Activated CD4-positive, alpha-beta T cell treated with anti-CD3 and anti-CD28 coated beads, Interleukin-2, amount 50 U/mL, for 4 hours (primary cell): ENCODE data around the gene AOC2.
"Not testable (repeated sequence)": the region's sequence is repeated elsewhere in the genome, so short reads cannot be mapped to it uniquely, and the experiment has no call there.

Experiments used
- DNase-seq, 2 experiments: peaks; one replicate each; pipeline ENCODE4 v3.0.0-alpha.2; 2020

The AOC2 gene

DNA sequence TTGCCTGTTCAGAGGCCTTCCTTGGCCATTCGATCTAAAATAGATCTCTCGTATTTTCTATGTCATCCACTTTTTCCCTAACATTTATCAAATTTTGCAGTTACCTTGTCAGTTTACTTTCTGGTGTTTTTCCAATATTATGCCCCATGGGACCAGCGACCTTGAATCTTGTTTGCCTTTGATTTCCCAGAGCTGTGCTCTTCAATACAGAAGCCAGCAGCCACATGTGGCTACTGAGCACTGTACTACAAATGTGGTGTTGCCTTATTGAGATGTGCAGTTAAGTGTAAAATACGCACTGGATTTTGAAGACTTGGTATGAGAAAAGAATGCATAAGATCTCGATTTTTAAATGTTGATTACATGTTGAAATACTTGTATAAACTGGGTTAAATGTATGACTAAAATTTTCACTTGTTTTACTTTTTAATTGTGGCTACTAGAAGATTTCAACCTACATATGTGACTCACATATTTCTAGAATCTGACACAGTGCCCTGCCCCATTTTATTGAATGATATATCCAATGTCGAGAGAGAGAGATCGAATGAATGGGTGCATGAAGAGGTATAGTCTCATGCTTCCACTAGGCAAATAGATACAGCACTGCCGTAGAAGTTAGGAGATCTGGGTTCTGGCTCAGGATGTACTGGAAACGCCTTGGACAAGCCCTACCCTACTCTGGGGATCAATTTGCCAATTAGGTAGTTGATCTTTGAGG is 12.0 kb upstream of the AOC2 start:
- no peak for DNase-seq

DNA sequence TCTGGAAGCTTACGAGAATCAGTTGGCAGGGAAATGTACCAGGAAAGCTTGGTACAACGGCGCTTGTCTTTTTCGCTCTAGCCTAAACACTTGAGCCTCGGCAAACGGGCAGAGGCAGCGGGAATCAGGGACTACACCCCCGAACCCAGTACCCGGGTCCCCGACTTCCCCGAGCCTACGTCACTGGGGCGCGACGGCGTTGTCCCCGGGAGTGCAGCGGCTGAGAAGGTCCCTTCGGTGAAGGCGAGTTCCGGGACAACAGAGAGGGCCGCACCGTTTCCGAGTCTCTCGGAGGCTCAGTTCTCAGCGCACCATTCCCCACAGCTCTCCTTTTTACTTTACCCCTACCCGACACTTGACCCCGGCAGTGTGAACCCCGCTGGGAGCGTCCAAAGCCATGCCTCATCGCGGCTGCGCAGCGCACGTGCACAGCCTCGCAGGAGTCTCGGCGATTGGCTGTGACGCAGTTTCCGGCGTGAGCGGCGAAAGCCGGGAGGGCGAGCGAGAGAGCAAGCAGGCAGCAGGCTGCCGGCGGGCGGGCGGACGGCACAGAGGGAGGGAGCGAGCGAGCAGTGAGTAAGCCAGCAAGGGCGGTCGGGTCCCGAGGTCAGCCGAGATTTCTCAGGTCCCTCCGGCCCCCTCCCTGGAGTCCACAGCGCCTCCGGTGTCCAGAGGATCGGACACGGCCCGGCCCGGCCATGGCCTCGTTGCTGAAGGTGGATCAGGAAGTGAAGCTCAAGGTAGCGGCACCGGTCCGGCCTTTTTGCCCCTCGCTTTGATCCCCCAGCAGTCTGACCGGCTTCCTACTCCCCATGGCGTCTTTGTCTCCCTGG is 11.2 kb upstream of the AOC2 start, which contains the start of gene PSME3:
PSME3 (plus strand) TSS at position 464 of the 833 bp plus-strand sequence; CDS start at position 699, 235 bp downstream.
- peak; percentile 85 to 88 for DNase-seq

DNA sequence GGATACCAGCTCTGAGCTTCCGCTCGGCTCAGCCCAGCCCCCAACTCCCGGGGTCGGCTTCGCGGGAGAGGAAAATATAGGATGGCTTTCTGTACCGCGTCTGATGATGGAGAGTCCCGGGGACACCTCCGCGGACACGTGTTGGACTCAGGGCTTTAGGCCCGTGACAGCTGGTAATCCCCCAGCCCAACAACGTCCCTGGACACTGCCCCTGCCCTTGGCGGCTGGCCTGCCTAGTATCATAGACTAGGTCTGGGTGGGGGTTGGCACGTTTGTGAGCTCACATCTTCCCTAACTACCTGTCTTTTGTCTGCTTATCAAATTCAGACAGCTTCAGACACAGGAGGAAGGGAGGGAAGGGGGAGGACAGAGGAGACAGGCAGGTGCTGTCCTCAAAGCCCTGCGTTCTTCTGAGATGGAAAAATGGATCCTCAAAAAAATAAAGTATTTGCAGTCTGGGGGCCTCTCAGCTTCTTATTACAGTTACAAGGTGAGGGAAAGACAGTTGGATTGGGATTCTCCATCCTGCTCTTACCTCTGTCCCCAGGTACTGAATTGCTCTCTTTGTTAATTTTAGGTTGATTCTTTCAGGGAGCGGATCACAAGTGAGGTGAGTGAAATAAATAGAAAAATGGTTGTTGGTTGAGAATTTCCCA is 10.5 kb upstream of the AOC2 start:
- DNase-seq: no peak

DNA sequence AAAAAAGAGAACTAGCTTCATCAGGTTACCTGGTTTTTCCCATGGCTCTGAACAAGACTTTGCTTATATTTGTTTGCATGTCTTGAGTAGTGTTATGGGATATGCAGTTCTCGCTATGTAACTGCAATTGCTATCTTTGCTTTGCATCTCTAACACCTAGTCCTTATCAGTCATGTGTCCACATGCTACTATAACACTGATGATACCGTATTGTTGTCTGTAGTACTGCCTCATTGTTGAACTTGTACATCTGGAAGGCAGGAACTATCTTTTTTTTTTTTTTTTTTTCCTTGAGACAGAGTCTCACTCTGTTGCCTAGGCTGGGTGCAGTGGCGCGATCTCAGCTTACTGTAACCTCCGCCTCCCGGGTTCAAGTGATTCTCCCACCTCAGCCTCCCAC is 8.6 kb upstream of the AOC2 start:
- DNase-seq: no peak

DNA sequence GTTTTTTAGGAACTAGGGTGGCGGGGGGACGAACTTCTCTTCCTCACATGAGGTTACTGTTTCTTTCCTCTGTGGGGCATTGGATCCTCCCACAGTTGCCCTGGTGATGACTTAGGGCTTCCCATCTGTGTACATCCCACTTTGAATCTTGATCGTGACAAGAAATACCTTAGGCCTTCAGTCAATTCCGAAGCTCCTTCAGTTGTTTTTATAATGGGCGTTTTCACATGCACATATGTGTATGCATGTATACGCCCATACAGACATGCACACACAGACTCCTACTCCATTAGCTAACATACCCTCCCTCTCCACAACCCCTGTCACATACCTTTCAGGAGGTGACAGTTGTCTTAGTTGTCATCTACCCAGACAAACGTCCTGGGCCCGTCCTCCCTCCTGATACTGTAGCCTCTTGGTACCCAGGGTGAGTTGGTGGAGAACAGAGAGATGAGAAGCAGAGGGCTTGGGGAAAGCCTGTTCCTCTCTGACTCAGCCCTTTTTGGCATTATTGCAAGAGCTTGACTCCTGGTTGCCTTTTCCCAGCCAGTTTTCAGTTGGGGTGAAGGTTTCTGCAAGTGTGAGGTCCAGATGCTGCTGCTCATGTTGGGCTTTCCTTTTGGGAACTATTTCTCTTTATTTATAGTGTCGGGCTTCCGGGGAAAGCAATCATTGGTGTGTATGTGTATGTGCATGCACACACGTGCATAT is 2.2 kb upstream of the AOC2 start:
- DNase-seq: no peak

DNA sequence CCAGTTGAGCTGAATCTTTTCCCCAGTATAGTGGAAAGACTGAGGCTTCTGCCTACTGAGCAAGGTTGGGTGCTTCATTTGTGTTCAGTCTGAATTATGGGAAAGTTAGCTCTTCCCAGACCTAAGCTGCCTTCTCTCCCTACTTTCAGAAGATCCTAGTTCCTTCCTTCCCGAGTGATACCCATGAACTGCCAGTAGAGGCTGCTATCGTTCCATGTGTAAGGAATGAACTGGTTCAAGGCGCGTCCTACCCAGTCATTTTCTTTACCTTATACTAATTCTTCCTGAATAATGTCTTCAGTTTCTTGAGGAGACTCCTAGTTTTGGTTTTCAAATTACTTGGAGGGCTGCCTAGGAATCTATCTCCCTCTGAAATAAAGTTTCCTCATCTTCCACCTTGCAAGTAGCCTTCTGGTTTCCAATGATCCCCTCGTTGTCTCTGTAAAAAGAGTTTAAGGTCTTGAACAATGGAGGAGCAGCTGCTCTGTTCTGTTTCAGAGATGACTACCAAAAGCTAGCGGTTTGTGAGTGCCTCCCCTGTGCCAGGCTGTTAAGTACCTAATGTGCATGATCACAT is 934 bp upstream of the AOC2 start:
- DNase-seq: no peak

DNA sequence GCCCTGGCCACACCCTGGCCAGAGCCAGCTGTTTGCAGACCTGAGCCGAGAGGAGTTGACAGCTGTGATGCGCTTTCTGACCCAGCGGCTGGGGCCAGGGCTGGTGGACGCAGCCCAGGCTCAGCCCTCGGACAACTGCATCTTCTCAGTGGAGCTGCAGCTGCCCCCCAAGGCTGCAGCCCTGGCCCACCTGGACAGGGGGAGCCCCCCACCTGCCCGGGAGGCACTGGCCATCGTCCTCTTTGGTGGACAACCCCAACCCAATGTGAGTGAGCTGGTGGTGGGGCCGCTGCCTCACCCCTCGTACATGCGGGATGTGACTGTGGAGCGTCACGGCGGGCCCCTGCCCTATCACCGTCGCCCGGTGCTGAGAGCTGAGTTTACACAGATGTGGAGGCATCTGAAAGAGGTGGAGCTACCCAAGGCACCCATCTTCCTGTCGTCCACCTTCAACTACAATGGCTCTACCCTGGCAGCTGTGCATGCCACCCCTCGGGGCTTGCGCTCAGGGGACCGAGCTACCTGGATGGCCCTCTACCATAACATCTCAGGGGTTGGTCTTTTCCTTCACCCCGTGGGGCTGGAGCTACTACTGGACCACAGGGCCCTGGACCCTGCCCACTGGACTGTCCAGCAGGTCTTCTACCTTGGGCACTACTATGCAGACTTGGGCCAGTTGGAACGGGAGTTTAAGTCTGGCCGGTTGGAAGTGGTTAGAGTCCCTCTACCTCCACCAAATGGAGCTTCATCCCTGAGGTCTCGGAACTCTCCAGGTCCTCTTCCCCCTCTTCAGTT is 578 bp downstream of the AOC2 start:
- no peak for DNase-seq

DNA sequence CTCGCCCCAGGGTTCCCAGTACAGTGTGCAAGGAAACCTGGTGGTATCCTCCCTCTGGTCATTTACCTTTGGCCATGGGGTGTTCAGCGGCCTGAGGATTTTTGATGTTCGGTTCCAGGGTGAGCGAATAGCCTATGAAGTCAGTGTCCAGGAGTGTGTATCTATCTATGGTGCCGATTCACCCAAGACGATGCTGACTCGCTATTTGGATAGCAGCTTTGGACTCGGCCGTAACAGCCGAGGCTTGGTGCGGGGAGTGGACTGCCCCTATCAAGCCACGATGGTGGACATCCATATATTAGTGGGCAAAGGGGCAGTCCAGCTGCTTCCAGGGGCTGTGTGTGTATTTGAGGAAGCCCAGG is 1.2 kb downstream of the AOC2 start:
- DNase-seq: no peak

DNA sequence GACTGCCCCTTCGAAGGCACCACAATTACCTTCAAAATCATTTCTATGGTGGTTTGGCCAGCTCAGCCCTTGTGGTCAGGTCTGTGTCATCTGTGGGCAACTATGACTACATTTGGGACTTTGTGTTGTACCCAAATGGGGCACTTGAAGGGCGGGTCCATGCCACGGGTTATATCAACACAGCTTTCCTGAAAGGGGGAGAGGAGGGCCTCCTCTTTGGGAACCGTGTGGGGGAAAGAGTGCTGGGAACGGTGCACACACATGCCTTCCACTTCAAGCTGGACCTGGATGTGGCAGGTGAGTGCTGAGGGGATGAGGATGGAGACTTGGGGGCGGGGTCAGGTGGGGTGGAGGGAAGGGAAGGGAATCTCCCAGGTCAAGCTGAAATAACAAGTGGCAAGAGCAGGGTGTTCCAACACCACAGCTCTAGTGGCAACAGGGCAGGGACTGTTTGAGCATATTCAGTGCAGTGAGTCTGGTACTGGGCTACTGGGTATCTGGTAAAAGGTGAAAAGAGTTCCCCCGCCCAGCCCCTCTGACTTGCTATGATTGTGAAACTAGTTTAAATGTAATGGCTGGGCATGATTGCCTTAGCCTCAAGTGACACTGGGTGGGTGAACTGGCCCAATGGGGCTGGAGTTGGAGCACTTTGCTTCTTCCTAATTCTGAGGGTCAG is 1.7 kb downstream of the AOC2 start:
- DNase-seq: no peak

DNA sequence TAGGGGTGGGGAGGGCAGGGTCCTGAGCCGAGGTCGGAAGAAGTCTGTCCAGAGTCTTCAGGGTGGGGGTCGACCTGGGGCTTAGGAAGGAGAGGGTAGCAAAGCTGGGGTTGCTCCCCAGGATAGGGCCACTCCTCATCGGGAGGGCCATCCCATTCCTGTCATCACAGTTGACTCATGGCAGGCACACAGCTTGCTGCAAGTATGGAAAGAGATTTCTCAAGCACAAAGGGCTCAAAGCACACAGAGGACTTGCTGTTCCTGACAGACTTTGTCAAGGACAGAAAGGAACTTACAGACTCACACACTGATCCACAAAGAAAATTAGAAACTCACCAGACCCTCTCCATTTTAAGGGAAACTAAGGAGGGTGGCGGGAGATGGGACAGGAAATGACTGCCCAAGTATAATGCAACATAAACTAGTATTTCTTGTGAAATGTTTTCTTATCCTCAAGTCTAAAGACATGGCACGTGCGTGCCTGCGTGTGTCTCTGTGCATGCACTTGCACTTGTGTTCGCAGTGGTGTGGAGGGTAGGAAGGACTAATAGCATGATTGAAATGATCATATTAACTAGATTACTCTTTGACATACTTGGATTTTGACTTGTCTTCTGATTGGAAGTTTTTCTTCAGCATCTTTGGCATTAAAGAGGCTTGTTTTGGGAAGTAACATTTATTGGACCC is 2.4 kb downstream of the AOC2 start:
- DNase-seq: no peak

DNA sequence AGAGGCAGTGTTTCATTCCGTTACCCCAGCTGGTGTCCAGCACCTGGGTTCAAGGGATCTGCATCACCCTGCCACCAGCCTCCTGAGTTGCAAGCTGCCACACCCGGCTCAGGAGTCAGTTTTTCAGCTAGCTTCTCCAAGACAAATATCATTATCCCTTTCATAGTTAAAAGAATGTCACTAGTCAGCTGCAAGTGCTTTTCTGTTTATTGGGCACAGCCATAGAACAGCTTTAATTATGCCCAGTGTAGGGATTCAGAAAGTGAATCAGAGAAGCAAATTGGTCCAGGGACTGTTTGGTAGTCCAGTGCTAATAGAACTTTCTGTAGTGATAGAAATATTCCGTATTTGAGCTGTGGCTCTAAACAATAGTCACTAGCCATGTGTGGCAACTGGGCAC is 3.7 kb downstream of the AOC2 start:
- DNase-seq: no peak

DNA sequence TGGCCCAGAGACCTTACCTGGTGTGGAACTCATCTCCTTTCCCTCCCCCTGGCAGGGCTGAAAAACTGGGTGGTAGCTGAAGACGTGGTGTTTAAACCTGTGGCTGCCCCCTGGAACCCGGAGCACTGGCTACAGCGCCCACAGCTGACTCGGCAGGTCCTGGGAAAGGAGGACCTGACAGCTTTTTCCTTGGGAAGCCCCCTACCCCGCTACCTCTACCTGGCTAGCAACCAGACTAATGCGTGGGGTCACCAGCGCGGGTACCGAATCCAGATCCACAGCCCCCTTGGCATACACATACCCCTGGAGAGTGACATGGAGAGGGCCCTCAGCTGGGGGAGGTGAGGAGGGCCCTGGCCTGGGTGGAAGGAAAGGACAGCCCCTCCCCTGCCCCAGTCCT is 4.7 kb downstream of the AOC2 start:
- no peak for DNase-seq

DNA sequence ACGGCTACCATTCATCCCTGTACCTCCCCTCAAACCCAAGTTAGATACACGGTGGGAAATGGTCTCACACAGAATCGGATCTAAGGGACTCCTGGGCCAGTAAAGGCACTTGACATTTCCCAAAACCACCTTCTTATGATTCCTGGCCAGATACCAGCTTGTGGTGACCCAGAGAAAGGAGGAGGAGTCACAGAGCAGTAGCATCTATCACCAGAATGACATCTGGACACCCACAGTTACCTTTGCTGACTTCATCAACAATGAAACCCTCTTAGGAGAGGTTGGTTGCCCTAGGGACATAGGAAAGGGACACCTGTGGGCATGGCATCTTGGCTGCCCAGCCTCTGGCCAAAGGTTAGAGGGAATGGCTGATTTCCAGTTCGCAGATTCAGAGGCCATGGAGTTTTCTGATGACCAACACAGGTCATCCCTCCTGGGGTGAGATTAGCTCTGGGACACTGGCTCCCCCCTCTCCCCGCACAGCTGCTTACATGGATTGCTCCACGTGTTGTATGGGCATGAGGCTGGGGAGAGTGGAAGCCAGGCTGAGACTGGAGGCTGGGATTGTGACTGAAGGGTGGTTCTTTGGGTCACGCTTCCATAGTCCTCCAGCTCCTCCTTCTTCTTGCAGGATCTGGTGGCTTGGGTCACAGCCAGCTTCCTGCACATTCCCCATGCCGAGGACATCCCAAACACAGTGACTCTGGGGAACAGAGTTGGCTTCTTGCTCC is 5.2 kb downstream of the AOC2 start:
- DNase-seq: no peak

DNA sequence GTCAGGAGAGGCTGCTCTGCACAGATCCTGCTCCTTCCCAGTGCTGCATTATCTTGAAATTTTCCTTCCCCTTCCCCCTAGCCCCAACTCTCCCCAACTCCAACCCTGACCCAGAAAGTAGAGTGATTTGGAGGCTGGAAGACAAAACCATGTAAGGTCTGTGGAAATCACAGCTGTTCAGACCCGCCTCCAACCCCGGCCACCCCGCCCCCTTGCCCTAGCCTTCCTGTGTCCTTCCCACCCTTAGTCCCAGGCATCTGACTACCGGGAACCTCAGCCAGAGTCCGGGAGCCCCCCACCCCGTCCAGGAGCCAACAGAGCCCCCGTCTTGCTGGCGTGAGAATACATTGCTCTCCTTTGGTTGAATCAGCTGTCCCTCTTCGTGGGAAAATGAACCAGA is 6.6 kb downstream of the AOC2 start, which contains the start of gene AOC3:
AOC3 (plus strand) TSS at position 246 of the 400 bp plus-strand sequence; CDS start at position 391, 145 bp downstream.
- DNase-seq: no peak

DNA sequence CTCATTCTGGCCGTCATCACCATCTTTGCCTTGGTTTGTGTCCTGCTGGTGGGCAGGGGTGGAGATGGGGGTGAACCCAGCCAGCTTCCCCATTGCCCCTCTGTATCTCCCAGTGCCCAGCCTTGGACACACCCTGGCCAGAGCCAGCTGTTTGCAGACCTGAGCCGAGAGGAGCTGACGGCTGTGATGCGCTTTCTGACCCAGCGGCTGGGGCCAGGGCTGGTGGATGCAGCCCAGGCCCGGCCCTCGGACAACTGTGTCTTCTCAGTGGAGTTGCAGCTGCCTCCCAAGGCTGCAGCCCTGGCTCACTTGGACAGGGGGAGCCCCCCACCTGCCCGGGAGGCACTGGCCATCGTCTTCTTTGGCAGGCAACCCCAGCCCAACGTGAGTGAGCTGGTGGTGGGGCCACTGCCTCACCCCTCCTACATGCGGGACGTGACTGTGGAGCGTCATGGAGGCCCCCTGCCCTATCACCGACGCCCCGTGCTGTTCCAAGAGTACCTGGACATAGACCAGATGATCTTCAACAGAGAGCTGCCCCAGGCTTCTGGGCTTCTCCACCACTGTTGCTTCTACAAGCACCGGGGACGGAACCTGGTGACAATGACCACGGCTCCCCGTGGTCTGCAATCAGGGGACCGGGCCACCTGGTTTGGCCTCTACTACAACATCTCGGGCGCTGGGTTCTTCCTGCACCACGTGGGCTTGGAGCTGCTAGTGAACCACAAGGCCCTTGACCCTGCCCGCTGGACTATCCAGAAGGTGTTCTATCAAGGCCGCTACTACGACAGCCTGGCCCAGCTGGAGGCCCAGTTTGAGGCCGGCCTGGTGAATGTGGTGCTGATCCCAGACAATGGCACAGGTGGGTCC is 7.2 kb downstream of the AOC2 start:
- not testable (repeated sequence) for DNase-seq

DNA sequence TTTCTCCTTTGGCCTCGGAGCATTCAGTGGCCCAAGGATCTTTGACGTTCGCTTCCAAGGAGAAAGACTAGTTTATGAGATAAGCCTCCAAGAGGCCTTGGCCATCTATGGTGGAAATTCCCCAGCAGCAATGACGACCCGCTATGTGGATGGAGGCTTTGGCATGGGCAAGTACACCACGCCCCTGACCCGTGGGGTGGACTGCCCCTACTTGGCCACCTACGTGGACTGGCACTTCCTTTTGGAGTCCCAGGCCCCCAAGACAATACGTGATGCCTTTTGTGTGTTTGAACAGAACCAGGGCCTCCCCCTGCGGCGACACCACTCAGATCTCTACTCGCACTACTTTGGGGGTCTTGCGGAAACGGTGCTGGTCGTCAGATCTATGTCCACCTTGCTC is 8.0 kb downstream of the AOC2 start:
- DNase-seq: no peak

DNA sequence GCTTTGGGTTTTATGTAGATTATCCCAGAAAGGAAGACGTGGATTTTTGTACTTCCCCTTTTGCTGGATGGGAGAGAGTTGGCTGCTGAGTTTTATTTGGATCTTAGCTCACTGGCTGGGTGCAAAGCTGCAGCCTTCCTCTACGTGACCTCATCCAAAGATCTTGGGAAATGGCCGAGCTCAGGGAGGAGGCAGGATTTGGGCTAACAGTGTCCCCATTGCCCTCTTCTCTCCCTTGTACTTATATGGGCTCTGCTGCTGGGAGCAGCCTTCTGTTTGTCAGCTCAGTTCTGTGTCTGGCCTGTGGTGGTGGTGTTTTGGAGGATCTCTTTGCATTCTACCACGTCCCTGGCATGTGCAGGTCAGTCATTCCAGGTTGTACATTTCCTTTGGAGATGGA is 8.6 kb downstream of the AOC2 start:
- DNase-seq: no peak

DNA sequence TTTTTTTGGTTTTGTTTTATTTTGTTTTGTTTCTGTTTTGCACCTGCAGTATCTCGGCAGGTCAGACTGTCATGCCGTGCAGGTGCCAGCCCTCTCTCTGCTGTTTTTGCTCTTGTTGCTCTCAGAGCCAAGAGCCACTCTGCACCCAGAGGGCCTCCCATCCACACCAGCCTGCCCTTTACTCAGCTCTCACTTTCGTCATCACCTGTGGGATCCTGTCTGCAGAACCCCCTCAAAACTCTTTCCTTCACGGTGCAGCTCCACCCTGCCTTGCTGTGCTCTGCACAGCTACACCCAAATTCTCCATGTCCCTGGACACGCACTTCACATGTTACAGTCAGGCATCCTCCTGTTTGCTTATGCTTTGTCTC is 9.2 kb downstream of the AOC2 start:
- DNase-seq: no peak
